ENCODE results near the gene B3GNT8. TPM values are rescaled to one million over a fixed set of nuclear protein-coding genes. Genes with fewer than 3 reads are reported as not detected.

Gene B3GNT8
- total RNA-seq, 1 donor from 2014 or later = 35.8 TPM

- H3K4me1 ChIP-seq = peaks cover 11% of the 10 kb centered on the region
- peak overlapping the region in 1 of 2 donors; percentile 22 for H3K4me3 ChIP-seq
- no peaks in the 10 kb centered on the region for H3K36me3 ChIP-seq
- H3K9me3 ChIP-seq = no peaks in the 10 kb centered on the region
- no peak for DNase-seq (ENCODE audit: extremely low spot score in 2 of 2)
- no peaks in the 10 kb centered on the region for H3K27me3 ChIP-seq
- no peak for TF ChIP-seq POLR2A (IDR thresholded peaks at IDR 0.05)
- TF ChIP-seq, protein P1, sequence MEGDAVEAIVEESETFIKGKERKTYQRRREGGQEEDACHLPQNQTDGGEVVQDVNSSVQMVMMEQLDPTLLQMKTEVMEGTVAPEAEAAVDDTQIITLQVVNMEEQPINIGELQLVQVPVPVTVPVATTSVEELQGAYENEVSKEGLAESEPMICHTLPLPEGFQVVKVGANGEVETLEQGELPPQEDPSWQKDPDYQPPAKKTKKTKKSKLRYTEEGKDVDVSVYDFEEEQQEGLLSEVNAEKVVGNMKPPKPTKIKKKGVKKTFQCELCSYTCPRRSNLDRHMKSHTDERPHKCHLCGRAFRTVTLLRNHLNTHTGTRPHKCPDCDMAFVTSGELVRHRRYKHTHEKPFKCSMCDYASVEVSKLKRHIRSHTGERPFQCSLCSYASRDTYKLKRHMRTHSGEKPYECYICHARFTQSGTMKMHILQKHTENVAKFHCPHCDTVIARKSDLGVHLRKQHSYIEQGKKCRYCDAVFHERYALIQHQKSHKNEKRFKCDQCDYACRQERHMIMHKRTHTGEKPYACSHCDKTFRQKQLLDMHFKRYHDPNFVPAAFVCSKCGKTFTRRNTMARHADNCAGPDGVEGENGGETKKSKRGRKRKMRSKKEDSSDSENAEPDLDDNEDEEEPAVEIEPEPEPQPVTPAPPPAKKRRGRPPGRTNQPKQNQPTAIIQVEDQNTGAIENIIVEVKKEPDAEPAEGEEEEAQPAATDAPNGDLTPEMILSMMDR (IDR thresholded peaks at IDR 0.05) = peak; percentile 70 to 95 (median 95)
- peak in 1 of 2 donors; percentile 13 for TF ChIP-seq POLR2AphosphoS5 (IDR thresholded peaks at IDR 0.05; ENCODE audit: insufficient read depth in 1 of 2, low read depth in 1 of 2)
- no peak overlapping the region for H3K27ac ChIP-seq
- intact Hi-C loops (cut with DNase I) = no loop called here
Measured at GRCh38 chr19:41449079-41449864, 22.1 kb upstream of the B3GNT8 start.

- Histone ChIP-seq H3K4me1 (peaks cover 11% of the 10 kb centered on the region), H3K4me3 (peak overlapping the region in 1 of 2 donors; percentile 2), H3K27ac (no peak overlapping the region), H3K9me3 (no peaks in the 10 kb centered on the region), H3K27me3 (no peaks in the 10 kb centered on the region), H3K36me3 (no peaks in the 10 kb centered on the region)
- no peak for DNase-seq (ENCODE audit: extremely low spot score in 2 of 2)
- no peak for TF ChIP-seq POLR2A (IDR thresholded peaks at IDR 0.05)
- TF ChIP-seq, protein P1 (IDR thresholded peaks at IDR 0.05) = no peak
- TF ChIP-seq POLR2AphosphoS5 (IDR thresholded peaks at IDR 0.05; ENCODE audit: insufficient read depth in 1 of 2, low read depth in 1 of 2) = no peak
- intact Hi-C loops (cut with DNase I) = no loop called here
Measured at GRCh38 chr19:41447732-41448332, 20.7 kb upstream of the B3GNT8 start.

DNA sequence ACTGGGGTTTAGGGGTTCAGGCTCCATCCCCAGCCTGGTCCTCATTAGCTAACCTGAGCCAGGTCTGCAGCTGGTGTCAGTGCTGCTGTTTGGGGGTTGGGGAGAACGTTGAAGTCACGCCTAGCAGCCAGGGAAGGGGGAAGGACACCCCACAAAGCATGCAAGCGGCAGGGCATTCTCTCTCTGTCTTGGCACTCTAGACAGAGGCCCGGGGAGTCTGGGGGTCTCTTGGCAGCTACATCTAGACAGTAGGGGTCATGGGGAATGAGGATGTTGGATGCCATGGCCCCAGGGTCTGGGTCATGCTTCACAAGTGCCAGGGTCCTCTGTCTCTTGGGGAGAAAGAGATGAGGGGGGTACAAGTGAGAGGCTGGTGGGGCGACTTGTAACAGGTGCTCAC, 18.4 kb upstream of the B3GNT8 start:
- Histone ChIP-seq H3K4me1 (peaks cover 11% of the 10 kb centered on the region), H3K9me3 (no peaks in the 10 kb centered on the region), H3K27ac (no peak overlapping the region), H3K4me3 (no peak overlapping the region), H3K27me3 (no peaks in the 10 kb centered on the region), H3K36me3 (no peaks in the 10 kb centered on the region)
- no peak for TF ChIP-seq POLR2A (IDR thresholded peaks at IDR 0.05)
- TF ChIP-seq, protein P1 (IDR thresholded peaks at IDR 0.05) = no peak
- no peak for TF ChIP-seq POLR2AphosphoS5 (IDR thresholded peaks at IDR 0.05; ENCODE audit: insufficient read depth in 1 of 2, low read depth in 1 of 2)
- intact Hi-C loops (cut with DNase I) = no loop called here
- no peak for DNase-seq (ENCODE audit: extremely low spot score in 2 of 2)

DNA sequence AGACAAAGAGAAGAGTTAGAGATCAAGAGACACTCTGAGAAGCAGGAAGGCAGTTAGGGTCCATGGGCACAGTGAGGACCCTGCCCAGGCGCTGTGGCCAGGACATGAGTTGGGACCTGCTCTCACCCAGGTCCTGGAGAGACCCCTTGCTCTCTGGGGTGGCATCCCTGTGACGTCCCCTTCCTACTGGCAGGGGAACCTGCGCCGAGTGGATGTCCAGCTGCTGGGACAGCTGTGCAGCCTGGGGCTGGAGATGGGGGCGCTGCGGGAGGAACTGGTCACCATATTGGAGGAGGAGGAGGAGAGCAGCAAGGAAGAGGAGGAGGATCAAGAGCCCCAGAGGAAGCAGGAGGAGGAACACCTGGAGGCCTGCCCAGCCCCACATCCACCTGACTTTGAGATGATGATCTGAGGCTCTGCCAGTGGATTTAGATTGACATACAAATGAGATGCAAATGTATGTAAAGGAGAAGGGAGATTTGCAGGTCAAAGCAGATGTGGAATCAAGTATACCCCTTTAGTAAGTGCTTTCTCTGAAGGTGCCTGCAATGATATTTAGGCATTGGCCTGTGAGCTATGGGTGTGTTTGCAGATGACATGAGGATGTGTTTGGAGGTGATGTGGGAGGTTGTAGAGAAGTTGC, 16.8 kb upstream of the B3GNT8 start:
- no peak for DNase-seq (ENCODE audit: extremely low spot score in 2 of 2)
- Histone ChIP-seq H3K36me3 (no peaks in the 10 kb centered on the region), H3K4me3 (no peak overlapping the region), H3K9me3 (no peaks in the 10 kb centered on the region), H3K27me3 (no peaks in the 10 kb centered on the region), H3K27ac (no peak overlapping the region), H3K4me1 (peaks cover 17% of the 10 kb centered on the region)
- TF ChIP-seq, protein P1 (IDR thresholded peaks at IDR 0.05) = no peak
- TF ChIP-seq POLR2A (IDR thresholded peaks at IDR 0.05) (no peak), POLR2AphosphoS5 (IDR thresholded peaks at IDR 0.05; ENCODE audit: insufficient read depth in 1 of 2, low read depth in 1 of 2) (no peak)
- intact Hi-C loops (cut with DNase I) = no loop called here

All from vagina (tissue), 2 donors.